KMS-11 (cell line): ENCODE results near the gene MYL11.

Experiments used
- H2AFZ ChIP-seq: fragments of 200-600 bp; sonication (generic); 2 replicates; pipeline ENCODE4 v1.6.1; 2016; ENCODE audit warnings: antibody characterized with exemption, mixed run types, low read depth
- H3K27ac ChIP-seq: fragments of 200-600 bp; sonication (generic); 2 replicates; pipeline ENCODE4 v1.6.1; 2016; ENCODE audit warnings: mild to moderate bottlenecking, mixed run types
- H3K27me3 ChIP-seq: fragments of 200-600 bp; sonication (generic); 2 replicates; pipeline ENCODE4 v1.6.1; 2017; ENCODE audit warnings: mild to moderate bottlenecking, low read depth, mixed run types, moderate library complexity; ENCODE audit not compliant: insufficient read depth
- H3K36me3 ChIP-seq: fragments of 200-600 bp; sonication (generic); 2 replicates; pipeline ENCODE4 v1.6.1; 2017; ENCODE audit warnings: mild to moderate bottlenecking, mixed run types; ENCODE audit not compliant: insufficient read depth
- H3K4me1 ChIP-seq: fragments of 200-600 bp; sonication (generic); 2 replicates; pipeline ENCODE4 v1.6.1; 2016; ENCODE audit warnings: mild to moderate bottlenecking, low read depth, mixed run types; ENCODE audit not compliant: poor library complexity, severe bottlenecking
- H3K4me2 ChIP-seq: fragments of 200-600 bp; sonication (generic); 2 replicates; pipeline ENCODE4 v1.7.0; 2016; ENCODE audit warnings: mild to moderate bottlenecking, mixed run types
- H3K4me3 ChIP-seq: fragments of 200-600 bp; sonication (generic); IDR thresholded peaks from 2 replicates; pipeline ENCODE4 v1.6.1; 2017; ENCODE audit warnings: low read depth, low read length, mixed read lengths; ENCODE audit not compliant: insufficient read depth
- H3K79me2 ChIP-seq: fragments of 200-600 bp; sonication (generic); 2 replicates; pipeline ENCODE4 v1.6.1; 2016; ENCODE audit warnings: low read depth, mixed run types; ENCODE audit not compliant: insufficient read depth
- H3K9ac ChIP-seq: fragments of 200-600 bp; sonication (generic); 2 replicates; pipeline ENCODE4 v1.6.1; 2016; ENCODE audit warnings: mild to moderate bottlenecking, mixed run types
- H4K20me1 ChIP-seq: fragments of 200-600 bp; sonication (generic); 2 replicates; pipeline ENCODE4 v1.6.1; 2016; ENCODE audit warnings: mild to moderate bottlenecking, mixed run types; ENCODE audit not compliant: insufficient read depth
- TF ChIP-seq, protein P1 (sequence below): fragments of 200-600 bp; sonication (generic); conservative IDR thresholded peaks from 2 replicates; pipeline ENCODE4 v1.6.1; 2017; ENCODE audit warnings: low read depth, mild to moderate bottlenecking, antibody characterized with exemption, low read length, moderate library complexity, mixed read lengths

MYL11 gene

DNA sequence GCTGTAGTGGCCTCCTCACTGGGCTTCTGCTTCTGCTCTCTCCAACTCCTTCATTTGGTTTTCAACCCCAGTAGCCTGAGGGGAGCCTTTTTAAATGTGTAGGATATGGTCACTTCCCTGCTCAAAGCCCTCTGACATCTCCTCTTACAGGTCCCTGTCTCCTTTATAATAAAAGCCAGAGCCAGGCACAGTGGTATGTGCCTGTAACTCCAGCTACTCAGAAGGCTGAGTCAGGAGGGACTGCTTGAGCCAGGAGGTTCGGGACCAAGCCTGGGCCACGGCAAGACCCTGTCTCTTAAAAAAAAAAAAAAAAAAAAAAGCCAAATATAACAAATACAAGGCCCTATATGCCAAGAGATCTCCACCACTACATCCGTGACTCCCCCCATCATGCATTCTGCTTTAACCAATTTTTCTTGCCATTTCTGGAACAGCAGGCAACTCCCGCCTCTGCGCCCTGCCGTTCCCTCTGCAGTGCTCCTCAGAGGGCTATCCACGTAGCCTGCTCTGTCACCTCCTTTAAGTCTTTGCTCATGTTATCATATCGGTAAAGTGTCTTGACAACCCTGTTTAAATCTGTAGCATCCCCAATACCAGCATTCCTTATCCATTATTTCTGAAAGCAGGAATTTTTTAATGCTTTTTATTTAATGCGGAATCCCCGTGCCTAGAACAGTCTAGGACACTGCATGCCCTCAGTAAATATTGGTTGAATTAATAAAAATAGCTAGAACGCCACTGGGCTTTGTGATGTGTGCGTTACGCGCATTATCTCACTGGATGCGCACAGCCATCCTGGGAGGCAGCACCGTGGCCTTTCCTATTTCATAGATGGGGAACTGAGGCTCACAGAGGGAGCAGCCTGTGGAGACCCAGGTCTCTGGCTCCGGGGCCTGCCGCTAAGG, 42.3 kb downstream of the MYL11 start:
- Histone ChIP-seq H3K36me3 (no peaks in the 10 kb centered on the region), H3K4me3 (no peak overlapping the region), H3K79me2 (peaks cover 3% of the 10 kb centered on the region; the same call in 1 of the 2 replicates), H3K27ac (peak overlapping the region; percentile 68), H2AFZ (peak overlapping the region; percentile 78), H4K20me1 (no peaks in the 10 kb centered on the region), H3K4me1 (peaks cover 48% of the 10 kb centered on the region), H3K4me2 (peak overlapping the region; percentile 83), H3K9ac (peak overlapping the region; percentile 59; the same call in 1 of the 2 replicates), H3K27me3 (no peaks in the 10 kb centered on the region)
- TF ChIP-seq, protein P1, sequence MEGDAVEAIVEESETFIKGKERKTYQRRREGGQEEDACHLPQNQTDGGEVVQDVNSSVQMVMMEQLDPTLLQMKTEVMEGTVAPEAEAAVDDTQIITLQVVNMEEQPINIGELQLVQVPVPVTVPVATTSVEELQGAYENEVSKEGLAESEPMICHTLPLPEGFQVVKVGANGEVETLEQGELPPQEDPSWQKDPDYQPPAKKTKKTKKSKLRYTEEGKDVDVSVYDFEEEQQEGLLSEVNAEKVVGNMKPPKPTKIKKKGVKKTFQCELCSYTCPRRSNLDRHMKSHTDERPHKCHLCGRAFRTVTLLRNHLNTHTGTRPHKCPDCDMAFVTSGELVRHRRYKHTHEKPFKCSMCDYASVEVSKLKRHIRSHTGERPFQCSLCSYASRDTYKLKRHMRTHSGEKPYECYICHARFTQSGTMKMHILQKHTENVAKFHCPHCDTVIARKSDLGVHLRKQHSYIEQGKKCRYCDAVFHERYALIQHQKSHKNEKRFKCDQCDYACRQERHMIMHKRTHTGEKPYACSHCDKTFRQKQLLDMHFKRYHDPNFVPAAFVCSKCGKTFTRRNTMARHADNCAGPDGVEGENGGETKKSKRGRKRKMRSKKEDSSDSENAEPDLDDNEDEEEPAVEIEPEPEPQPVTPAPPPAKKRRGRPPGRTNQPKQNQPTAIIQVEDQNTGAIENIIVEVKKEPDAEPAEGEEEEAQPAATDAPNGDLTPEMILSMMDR: no peak

DNA sequence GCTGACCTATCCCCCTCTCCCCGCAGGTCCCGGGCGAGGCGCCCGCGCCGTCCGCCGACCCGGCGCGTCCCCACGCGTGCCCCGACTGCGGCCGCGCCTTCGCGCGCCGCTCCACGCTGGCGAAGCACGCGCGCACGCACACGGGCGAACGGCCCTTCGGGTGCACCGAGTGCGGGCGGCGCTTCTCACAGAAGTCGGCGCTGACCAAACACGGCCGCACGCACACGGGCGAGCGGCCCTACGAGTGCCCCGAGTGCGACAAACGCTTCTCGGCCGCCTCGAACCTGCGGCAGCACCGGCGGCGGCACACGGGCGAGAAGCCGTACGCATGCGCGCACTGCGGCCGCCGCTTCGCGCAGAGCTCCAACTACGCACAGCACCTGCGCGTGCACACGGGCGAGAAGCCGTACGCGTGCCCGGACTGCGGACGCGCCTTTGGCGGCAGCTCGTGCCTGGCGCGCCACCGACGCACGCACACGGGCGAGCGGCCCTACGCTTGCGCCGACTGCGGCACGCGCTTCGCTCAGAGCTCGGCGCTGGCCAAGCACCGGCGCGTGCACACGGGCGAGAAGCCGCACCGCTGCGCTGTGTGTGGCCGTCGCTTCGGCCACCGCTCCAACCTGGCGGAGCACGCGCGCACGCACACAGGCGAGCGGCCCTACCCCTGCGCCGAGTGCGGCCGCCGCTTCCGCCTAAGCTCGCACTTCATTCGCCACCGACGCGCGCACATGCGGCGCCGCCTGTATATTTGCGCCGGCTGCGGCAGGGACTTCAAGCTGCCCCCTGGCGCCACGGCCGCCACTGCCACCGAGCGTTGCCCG, 43.1 kb downstream of the MYL11 start:
- no peak overlapping the region for H3K4me3 ChIP-seq
- peak overlapping the region; percentile 88 for H3K4me2 ChIP-seq
- peak overlapping the region; percentile 78 for H2AFZ ChIP-seq
- no peaks in the 10 kb centered on the region for H4K20me1 ChIP-seq
- no peaks in the 10 kb centered on the region for H3K36me3 ChIP-seq
- H3K4me1 ChIP-seq: peaks cover 39% of the 10 kb centered on the region
- H3K27me3 ChIP-seq: no peaks in the 10 kb centered on the region
- H3K27ac ChIP-seq: peak overlapping the region; percentile 68
- peak overlapping the region; percentile 59 for H3K9ac ChIP-seq
- TF ChIP-seq, protein P1: no peak
- H3K79me2 ChIP-seq: peaks cover 1% of the 10 kb centered on the region; the same call in 1 of the 2 replicates

DNA sequence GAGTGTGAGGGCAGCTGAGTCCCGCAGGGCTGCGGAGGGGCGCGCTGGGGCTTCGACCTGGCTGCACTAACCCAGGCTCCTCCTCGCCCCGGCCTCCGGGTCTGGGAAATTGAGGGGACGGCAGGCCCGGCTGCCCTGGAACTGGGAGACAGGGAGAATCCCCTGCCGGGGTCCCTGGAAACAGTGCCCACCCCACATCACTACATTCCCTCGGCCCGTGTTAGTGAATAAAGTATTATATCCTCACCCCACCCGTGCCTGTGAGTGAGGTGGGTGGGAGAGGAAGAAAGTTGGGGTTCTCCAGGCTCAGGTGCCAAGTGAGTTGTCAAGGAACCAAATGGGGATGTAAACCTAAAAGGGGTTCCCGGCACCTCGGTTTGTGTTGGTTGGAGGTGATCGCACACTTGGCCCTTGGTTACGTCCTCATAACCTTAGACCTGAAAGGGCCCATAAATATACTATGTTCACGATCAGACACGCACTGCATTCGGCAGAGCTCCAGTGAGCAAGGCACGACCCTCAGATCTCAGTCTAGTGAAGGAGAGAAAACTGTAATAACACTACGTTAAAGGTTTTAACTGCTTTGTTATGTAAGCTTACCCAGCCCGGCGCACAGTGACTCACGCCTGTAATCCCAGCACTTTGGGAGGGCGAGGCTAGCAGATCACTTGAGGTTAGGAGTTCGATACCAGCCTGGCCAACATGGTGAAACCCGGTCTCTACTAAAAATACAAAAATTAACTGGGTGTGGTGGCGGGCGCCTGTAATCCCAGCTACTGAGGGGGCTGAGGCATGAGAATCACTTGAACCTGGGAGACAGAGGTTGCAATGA, 44.0 kb downstream of the MYL11 start:
- Histone ChIP-seq H3K27ac (peak overlapping the region; percentile 68), H3K4me2 (peak overlapping the region; percentile 88), H3K4me3 (no peak overlapping the region), H4K20me1 (no peaks in the 10 kb centered on the region), H3K4me1 (peaks cover 35% of the 10 kb centered on the region), H3K27me3 (no peaks in the 10 kb centered on the region), H2AFZ (peak overlapping the region; percentile 78), H3K9ac (peak overlapping the region; percentile 59), H3K36me3 (0 out of 2 replicates have a peak, but pooled peaks cover 3% of the 10 kb centered on the region), H3K79me2 (no peaks in the 10 kb centered on the region; the same call in 1 of the 2 replicates)
- TF ChIP-seq, protein P1: no peak; the same call in 1 of the 2 replicates

DNA sequence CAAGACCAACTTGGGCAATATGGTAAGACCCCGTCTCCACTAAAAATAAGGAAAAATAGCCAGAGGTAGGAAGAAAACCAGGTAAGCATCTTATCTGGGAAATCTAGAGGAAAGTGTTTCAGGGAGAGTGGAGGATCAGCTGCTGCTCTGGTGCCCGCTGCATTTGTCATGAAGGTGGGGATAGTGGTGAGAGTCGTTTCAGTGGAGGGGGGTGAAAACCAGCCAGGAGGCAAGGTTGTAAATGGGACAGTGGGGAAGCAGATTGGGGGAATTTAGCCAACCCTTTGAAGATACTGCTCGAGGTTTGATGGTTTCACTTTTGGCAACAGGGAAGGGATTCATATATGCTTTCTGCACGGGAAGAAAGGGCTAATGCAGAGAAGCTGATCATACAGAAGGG, 46.4 kb downstream of the MYL11 start:
- no peak overlapping the region for H2AFZ ChIP-seq
- H3K4me3 ChIP-seq: no peak overlapping the region
- peaks cover 9% of the 10 kb centered on the region; the same call in 1 of the 2 replicates for H3K36me3 ChIP-seq
- no peak overlapping the region for H3K27ac ChIP-seq
- H4K20me1 ChIP-seq: no peaks in the 10 kb centered on the region
- no peak overlapping the region for H3K9ac ChIP-seq
- TF ChIP-seq, protein P1: no peak
- H3K4me2 ChIP-seq: no peak overlapping the region
- no peaks in the 10 kb centered on the region for H3K27me3 ChIP-seq
- peaks cover 23% of the 10 kb centered on the region for H3K4me1 ChIP-seq
- H3K79me2 ChIP-seq: peaks cover 8% of the 10 kb centered on the region; the same call in 1 of the 2 replicates
